Loucy (cell line): ENCODE results near the gene FOSB.

Experiments used
- EZH2phosphoT487 ChIP-seq: fragments of 200-600 bp; IDR thresholded peaks from 2 replicates; pipeline ENCODE4 v1.6.1; 2018; ENCODE audit warnings: antibody characterized with exemption, mild to moderate bottlenecking, moderate library complexity, borderline replicate concordance
- TF ChIP-seq, protein P1 (sequence below): fragments of 200-600 bp; sonication (generic); conservative IDR thresholded peaks from 2 replicates; pipeline ENCODE4 v1.5.1; 2014; ENCODE audit warnings: mild to moderate bottlenecking, antibody characterized with exemption, low read length

DNA sequence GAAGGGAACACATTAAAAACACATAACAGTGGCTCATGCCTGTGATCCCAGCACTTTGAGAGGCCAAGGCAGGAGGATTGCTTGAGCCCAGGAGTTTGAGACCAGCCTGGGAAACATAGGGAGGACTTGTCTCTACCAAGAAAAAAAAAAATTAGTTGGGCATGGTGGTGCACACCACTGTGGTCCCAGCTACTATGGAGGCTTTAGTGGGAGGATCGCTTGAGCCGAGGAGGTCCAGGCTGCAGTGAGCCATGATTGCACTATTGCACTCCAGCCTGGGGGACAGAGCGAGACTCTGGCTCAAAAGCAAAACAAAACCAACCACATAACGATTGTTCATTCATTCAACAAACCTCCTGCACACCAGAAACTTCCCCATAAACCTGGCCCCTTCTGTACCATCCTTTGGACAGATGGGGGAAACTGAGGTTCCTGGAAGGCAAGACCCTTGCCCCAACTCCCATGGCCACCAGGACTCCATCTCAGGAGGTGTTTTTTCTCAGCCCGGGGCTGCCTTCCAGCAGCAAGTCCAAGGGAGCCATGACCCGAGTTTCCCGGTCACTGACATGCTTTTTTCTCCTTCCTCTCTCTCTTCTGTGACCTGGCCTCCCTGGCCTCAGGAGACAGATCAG lies 4.3 kb downstream of the FOSB start:
- TF ChIP-seq, protein P1, sequence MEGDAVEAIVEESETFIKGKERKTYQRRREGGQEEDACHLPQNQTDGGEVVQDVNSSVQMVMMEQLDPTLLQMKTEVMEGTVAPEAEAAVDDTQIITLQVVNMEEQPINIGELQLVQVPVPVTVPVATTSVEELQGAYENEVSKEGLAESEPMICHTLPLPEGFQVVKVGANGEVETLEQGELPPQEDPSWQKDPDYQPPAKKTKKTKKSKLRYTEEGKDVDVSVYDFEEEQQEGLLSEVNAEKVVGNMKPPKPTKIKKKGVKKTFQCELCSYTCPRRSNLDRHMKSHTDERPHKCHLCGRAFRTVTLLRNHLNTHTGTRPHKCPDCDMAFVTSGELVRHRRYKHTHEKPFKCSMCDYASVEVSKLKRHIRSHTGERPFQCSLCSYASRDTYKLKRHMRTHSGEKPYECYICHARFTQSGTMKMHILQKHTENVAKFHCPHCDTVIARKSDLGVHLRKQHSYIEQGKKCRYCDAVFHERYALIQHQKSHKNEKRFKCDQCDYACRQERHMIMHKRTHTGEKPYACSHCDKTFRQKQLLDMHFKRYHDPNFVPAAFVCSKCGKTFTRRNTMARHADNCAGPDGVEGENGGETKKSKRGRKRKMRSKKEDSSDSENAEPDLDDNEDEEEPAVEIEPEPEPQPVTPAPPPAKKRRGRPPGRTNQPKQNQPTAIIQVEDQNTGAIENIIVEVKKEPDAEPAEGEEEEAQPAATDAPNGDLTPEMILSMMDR = no peak
- TF ChIP-seq EZH2phosphoT487 = no peak
